DMS53 (cell line): ENCODE measurements around the gene ABCA2.

Experiments
- DNase-seq: peaks from one replicate; lab custom pipeline; 2025; lab: John Stamatoyannopoulos, UW

The ABCA2 gene

DNA sequence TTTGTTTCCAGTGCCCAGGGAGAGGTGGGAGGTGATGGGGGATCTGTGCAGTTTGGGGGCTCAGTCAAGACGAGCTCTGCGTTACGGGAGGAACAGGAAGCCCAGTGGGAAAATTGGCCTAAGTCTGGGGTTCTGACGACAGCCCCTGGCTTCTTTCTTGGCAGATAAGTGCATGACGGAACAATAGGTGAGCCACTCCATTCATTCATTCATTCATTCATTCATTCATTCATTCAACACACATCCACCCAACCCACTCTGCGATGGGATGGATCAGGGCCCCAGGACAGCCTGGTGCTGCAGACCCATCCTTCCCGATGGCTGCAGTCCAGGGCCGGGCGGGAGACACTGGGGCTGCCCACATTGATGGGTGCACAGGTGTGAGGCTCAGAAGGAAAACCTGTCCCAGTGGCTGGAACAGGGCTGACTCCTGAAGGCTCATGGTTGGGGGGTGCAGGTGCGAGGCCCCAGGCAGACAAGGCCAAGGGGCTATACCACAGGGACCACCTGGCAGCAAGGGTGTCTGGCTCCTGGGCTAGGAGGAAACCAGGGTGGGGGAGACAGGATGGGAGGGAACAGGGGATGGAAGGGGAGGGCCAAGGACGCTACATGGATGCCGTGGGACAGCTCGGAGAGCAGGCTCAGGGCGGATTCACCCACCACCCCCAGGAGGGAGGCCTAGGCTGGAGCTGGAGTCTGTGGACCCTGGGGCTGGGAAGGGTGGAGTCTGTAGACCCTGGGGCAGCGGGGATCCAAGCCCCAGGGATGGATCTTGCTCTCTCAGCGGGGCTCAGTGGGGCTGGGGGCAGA, 47.2 kb downstream of the ABCA2 start:
- no peak for DNase-seq

DNA sequence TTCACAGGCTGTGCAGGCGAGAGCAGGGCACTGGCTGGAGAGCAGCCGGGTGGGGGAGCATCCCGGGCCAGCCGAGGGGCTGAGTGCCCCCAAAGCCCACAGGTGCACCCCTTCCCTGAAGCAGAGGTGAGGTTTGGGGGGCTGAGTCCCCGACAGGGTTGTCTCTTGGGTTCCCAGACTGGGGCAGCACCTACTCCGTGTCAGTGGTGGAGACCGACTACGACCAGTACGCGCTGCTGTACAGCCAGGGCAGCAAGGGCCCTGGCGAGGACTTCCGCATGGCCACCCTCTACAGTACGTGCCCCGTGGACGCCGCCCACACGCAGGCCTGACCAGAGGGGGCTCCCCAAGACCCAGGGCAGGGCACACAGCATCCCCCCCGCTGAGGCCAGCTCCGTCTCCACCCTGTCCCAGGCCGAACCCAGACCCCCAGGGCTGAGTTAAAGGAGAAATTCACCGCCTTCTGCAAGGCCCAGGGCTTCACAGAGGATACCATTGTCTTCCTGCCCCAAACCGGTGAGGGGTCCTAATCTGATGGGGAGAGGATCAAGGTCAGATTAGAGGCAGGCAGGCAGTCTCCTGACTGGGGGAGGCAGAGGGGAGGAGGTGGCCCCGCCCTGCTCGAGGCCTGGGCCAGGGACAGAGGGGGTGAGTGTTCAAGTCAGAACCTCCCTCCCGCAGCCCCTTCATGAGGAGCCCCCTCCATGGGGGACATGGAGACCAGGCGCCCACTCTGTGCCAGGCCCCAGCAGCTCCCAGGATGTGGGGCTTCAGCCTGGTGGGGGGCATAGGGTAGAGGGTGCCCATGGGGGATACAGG, 48.1 kb downstream of the ABCA2 start:
- DNase-seq, result no peak

DNA sequence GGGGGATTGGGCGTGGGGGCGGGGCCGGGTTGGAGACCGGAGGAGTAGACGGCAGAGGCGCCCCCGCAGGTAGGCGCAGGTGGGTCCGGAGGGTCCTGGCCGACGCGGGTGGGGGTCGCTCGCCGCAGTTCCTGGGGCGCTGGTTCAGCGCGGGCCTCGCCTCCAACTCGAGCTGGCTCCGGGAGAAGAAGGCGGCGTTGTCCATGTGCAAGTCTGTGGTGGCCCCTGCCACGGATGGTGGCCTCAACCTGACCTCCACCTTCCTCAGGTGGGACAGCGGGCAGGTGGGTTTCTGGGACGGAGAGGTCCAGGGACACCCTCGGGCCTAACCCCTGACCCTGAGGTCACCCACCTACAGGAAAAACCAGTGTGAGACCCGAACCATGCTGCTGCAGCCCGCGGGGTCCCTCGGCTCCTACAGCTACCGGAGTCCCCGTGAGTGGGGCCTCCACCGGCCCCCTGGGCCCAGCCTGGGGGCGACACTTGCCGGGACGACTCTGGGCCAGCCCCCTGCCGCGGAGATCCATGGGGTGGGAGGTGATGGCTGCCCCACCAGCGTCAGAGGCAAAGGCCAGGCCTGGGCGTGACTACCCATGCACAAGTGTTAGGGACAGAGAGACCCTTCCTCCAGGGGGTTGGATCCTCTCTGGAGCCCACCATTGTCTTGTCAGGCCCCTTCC, 49.0 kb downstream of the ABCA2 start:
- DNase-seq, result no peak

DNA sequence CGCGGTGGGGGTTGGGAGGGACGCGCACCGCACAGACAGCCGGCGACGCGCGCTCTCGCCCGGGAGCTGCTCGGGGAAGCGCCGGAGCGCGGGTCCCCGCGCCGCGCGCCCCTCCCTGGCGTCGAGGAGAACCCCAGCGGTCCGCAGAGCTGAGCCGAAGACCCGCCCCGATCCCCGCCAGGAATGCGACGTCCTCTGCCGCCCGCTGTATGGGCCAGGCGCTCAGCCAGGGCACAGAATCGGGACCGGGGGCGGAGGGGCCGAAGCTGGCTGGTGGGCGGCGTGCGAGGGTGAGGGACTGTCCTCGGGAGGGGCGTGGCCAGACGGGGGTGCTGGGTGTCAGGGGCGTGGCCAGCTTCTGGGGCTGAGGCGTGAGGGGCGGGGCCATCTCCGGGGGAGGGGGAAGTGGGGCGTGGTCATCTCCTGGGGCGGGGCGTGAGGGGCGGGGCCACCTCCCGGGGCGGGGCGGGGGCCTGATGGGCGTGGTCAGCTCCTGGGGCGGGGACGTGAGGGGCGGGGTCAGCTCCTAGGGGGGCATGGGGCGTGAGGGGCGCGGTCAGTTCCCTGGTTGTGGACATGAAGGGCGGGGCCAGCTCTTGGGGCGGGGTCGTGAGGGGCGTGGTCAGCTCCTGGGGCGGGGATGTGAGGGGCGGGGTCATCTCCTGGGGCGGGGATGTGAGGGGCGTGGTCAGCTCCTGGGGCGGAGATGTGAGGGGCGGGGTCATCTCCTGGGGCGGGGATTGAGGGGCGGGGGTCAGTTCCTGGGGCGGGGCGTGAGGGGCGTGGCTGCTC, 49.8 kb downstream of the ABCA2 start:
- peak; percentile 90 for DNase-seq

DNA sequence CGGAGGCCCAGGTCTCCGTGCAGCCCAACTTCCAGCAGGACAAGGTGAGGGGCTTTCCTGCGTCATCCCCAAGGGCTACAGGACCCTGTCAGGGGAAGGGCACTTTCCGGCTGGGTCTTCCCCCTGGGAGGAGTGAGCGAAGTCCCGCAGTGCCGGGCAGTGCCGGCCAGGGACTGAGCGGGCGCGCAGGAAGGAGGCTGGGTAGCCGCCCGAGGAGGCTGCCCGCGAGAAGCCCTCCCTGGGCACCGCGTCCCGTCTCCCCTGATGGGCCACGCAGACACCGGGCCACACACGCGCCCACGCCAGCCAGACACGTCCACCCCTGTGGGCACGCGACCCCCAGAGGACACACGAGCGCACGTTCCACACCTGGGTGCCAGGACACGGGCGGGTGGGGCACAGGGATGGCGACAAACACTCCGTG, 50.4 kb downstream of the ABCA2 start:
- peak; percentile 70 for DNase-seq

DNA sequence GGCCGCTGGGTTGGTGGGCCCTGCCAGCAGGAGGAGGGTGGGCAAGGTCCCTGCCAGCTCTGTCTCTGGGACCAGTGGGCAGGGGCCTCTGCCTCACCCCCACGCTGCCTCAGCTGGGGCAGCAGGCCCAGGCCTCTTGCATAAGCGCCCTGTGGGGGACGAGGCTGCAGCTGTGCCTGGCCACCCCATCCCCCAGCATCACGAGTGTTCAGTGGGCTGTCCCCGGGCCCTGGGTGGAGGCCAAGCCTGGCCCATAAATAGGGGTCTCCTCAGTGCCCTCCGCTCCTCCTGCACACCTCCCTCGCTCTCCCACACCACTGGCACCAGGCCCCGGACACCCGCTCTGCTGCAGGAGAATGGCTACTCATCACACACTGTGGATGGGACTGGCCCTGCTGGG, 50.8 kb downstream of the ABCA2 start, which contains the start of gene PTGDS:
PTGDS (plus strand) TSS at position 282 of the 400 bp plus-strand sequence; CDS start at position 357, 75 bp downstream.
- no peak for DNase-seq

DNA sequence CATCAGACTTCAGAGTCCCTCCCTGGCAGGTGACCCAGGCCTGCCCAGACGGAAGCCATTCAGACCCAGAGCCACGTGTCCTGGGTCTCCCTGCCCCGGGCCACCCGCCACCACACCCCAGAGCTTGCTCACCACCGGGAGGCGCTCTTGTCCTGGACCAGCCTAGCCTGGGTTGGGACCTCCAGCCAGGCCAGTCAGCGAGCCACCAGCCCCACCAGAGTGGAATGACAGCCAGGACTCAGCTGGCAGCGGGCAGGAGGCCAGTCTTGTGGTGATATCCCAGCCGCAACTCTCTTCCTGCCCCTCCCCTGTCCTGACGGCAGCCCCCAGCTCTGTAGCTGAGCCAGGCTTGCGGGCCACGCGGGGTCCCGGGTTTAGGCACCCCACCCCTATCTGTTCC, 52.4 kb downstream of the ABCA2 start:
- DNase-seq, result no peak

DNA sequence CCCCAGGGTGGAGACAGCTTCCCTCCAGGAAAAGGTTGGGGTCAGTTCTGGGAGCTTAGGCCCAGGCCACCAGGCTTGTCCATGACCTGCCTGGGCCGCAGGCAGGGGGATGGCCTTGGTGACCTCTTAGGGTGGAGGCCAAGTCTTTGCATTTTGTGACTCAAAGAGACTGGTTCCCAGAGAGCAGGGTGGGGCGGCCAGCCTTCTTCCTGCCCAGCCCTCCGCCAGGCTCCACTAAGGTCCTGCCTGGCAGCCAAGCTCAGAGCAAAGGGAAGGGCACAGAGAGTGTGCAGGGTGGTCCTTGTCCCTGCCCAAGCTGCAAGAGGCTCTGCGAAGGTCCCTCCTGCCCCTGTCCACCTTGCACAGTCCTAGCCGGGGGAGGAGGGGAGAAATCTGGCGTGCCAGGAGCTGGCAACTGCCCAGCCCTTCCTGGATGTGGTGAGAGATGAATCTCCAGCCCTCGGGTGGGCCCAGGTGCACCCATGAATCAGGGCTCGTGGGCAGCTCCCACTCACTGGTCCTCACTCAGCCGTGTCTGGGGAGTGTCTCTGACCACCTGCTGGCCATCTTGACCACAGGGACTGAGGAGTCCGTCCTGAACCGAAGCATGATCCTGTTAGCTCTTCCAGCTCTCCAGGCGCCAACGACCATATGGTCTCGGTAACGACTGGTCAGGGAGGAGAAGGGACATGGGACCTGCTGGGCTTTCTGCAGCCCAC, 53.1 kb downstream of the ABCA2 start:
- DNase-seq, result no peak

DNA sequence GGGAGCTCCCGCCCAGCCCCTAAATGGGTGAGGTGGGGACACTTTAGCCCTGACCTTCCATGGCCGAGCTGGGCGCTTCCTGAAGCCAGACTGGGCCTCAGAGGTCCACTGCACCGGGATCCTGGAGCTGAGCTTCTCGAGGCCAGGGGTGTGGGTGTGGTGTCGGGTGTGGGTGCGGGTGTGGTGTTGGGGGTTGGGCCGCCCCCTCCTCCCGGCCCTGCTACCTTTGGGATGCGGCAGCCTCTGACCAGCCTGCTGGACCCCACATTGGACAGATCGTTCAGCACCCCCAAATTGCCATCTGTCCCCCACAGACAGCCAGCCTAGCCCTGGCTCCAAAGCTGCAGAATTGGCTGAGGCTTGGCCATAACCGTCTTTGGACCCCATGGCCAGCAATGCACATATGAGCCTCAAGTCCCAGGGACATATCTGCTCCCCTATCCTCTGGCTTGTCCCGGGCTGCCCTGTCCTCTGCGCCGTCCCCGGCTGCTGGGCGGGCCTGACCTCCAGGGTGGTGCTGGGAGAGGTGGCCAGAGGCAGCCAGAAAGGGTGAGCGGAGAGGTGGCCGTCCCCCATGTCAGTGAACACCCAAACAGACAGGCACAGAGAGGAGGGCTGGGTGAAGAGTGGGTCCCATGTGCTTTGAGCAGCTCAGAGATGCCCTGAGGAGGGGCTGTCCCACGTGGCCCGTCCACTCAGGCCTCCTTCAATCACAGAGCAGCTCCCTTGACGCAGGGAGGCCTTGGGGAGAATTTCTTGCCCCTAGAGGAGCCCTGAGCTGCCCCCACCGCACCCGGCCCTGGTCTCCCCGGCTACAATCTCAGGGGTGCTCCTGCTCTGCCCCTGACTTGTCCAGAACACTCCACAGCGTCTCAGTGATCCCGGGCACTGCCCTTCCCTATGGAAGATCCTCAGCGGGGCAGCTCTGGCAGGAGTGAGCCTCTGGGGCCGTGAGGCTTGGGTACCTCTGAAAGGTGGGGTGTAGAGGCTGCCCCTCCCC, 54.1 kb downstream of the ABCA2 start:
- DNase-seq, result no peak

DNA sequence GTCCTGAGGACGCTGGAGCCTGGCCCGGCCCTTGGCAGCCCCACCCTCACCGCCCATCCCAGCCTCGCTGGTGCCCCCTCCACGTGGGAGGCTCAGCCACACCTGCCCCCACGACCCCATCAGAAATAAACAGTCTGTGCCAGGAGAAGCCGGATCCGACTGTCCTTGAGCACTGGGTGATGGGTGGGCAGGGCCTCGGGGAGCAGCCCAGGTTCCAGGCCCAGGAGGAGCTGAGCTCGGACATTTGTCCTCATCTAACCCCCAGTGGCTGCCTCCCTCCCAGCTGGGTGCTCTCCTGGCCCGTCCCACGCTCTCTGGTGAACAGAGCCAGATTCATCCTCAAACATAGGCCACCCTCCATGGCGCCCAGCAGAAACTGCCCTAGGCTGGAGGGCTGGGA, 55.3 kb downstream of the ABCA2 start:
- no peak for DNase-seq

DNA sequence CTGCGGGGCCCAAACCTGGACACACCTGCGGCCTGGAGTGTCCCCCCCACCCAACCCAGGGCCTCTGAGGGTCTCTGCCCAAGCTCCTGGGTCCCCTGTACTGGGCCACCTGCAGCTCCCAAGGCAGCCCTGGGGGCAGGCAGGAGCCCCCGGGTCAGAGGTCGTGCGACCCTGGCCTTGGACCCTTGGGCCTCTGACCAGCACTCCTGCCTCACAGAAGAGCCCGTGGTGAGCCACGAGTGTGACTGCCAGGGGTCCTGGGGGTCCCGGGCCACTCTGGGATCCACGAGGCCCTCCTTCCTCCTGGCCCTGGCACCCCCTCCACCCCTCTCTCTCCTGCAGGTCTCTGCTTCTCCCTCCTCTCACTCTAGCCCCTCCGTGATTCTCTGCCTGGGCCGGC, 55.7 kb downstream of the ABCA2 start:
- DNase-seq, result no peak

DNA sequence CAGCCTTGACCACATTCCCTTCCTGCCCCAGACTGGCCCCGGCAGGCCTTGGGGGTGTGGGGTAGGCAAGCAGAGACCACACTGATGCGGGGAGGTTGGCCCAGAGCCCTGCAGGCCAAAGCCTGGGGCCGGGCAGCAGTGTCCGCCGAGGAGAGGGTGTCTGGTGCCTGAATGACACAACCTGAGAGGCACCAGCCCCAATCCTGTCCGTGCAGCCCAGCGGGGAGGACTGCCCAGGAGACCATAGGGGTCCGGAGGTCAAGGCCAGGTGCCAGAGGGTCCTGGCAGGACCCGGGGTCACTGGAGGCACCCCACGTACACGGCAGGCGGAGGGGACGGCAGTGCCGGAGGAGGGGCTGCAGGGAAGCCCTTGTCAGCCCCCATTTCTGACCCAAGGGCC, 56.3 kb downstream of the ABCA2 start:
- no peak for DNase-seq

DNA sequence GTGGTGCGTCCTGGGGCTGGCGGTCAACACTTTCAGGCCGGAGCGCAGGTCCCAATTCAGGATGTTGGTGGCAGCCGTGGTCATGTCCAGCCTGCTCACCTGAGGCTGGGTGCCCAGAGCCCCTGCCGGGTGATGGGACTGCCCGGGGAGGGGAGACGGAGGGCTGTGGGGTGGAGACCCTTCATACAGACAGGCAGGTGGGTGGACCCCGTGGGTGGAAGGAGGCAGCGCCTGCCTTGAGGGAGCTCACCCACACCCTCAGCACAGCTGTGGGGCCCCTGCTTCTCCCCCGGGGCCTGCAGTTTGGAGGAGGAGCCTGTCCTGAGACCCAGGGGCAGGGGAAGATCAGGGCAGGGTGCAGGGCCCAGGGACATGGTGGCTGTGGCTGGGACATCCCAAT, 57.7 kb downstream of the ABCA2 start:
- DNase-seq, result no peak

DNA sequence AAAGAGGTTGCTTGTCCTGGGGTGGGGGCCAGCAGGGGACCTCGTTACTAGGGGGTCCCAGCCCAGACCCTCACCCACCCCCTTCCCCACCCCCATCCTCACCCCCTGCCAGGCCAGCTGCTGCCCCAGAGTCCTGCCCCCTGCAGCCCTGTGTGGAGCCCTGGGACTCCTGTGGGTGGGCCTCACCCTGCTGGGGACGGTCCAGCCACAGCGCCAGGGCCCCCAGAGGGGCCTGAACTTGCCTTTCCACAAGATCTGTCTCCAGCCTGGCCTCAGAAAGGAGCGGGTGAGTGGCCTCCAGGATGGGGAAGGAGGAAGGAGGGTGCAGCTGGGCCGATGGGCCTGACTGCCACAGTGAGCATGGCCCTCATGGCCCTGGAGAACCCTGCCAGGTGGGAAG, 58.3 kb downstream of the ABCA2 start:
- DNase-seq, result no peak

DNA sequence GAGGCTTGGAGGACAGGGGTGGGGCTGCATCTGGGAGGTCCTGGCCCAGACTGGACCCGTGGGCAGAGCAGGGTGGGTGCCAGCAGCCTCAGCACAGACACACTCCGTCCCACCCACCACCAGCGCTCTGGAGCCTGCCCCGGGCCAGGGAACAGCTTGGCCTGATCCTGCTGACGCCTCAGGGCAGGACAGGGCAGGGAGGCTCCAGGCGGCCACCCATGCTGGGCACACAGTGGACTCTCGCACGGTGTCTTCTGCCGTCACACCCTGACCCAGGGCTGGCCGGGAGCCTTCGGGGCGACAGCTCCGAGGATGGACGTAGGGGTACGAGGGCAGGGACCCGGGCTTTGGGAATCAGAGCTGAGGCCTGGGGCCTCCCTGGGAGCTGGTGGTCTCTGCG, 58.9 kb downstream of the ABCA2 start:
- DNase-seq, result no peak

DNA sequence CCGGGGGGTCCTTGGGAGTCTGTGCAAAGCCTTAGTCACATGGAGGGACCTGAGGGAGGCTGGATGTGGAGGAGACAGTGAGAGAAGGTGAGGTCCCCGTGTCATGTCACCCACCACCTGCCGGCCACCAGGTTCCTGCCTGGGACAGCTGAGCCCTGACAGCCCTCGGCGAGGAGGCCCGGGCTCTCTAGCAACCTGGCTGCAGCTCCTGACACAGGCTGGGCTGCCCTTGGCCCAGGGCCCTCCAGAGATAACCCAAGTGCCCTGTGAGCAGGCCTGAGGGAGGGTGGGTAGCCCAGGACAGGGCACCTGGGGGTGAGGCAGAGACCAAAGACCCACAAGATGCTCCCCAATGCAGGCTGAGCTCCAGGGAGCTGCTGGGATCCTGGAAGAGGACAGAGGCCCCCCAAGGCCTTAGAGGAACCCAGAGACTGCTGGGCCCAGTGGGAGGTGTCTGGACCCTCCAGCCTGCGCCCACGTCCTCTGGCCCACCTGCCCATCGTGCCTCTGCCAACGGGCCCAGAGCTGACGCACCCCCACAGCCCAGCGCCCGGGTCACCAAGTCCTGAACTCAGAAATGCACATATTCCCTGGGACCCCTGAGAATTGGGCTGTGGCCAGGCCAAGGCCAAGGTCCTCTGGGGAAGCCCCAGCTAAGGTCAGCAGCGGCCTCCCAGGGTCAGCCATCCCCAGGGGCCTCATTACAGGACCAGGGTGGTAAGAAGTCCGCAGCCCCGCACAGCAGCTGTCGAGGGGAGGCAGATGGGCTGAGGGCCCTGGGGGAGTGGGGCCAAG, 59.5 kb downstream of the ABCA2 start:
- no peak for DNase-seq

DNA sequence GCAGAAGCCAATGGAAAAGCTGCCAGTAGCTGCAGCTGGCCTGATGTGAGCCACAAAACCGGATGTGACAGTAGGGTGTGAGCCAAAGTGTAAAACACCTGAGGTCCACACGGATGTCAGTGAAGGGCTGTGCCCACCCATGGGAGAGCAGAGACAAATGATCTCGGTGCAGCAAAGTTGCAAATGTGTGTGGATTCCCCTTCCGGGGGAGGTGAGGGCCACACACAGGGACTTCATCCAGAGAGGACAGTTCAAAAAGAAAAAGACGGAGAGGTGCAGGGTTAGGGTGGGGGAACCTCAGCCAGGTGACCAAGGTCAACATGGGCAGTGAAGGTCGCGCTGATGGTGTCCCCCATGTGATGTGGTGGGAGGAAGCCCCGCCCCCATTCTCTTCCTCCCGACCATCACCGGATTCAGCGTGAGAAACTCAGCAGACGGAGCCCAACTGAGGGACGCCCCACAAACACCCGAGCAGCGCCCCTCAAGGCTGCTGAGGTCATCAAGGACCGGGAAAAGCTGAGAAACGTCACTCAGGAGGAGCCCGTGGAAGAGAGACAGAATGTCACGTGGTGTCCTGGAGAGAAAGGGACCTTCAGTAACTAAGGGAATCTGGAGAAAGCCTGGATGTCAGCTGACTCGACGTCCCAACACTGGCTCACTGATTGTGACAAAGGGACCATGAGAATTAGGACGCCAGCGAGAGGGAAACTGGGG, 62.1 kb downstream of the ABCA2 start:
- peak; percentile 45 for DNase-seq

DNA sequence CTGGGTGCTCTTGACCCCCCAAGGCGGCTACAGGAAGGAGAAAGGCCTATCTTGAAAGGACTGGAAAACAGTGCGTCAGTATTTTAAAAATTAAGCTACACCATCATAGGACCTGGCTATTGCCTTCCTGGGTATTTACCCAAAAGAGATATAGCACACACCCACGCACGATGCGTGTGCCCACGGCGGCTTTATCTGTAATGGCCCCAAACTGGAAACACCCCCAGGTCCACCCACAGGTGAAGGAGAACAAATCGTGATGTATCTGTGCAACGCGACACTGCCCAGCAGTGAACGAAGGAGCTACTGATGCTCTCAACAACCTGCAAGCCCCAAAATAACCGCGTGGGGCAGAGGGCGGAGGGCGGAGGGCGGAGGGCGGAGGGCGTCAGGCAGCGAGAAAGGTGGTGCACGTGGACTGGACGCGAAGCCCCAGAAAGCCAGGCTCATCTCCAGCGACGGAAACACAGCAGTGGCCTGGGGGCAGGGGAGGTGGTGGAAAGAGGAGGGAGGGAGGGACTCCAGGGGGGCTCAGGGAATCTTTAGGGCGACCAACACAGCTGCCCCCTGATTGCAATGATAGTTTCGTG, 63.1 kb downstream of the ABCA2 start:
- DNase-seq, result no peak
